Femur (tissue), 1 donor: ENCODE measurements around the gene TBATA.
A peak's percentile ranks its signal among the peaks of the same experiment; 100 is the strongest.

ENCODE experiments used
- DNase-seq: peaks from one replicate; pipeline ENCODE4 v3.0.0-alpha.2; 2017

Gene TBATA

GRCh38 chr10:70807556-70807955, 22.4 kb upstream of the TBATA start:
- no peak for DNase-seq

- DNase-seq = no peak
These were observed 21.7 kb upstream of the TBATA start for GRCh38 chr10:70806841-70807240.

- no peak for DNase-seq
These were observed 20.5 kb upstream of the TBATA start for GRCh38 chr10:70805619-70806215.

- no peak for DNase-seq
These were observed 19.2 kb upstream of the TBATA start for GRCh38 chr10:70804421-70804808.

GRCh38 chr10:70803775-70804420, 18.7 kb upstream of the TBATA start:
- DNase-seq = no peak

GRCh38 chr10:70801854-70802253, 16.7 kb upstream of the TBATA start:
- DNase-seq = no peak

- DNase-seq = no peak
These were observed 13.9 kb upstream of the TBATA start for GRCh38 chr10:70799124-70799523.

GRCh38 chr10:70797840-70798239, 12.7 kb upstream of the TBATA start:
- no peak for DNase-seq

- DNase-seq = no peak
These were observed 10.4 kb upstream of the TBATA start for GRCh38 chr10:70795613-70796012.

GRCh38 chr10:70791386-70792039, 6.3 kb upstream of the TBATA start:
- DNase-seq = no peak

GRCh38 chr10:70786799-70787415, 1.7 kb upstream of the TBATA start:
- DNase-seq = no peak

GRCh38 chr10:70784471-70784870, 706 bp downstream of the TBATA start:
- DNase-seq = no peak

GRCh38 chr10:70784016-70784415, 1.2 kb downstream of the TBATA start:
- DNase-seq = no peak

- no peak for DNase-seq
These were observed 2.2 kb downstream of the TBATA start for GRCh38 chr10:70782746-70783680.

- no peak for DNase-seq
These were observed 3.0 kb downstream of the TBATA start for GRCh38 chr10:70782086-70782745.

GRCh38 chr10:70781461-70782051, 3.6 kb downstream of the TBATA start:
- DNase-seq = no peak

- no peak for DNase-seq
These were observed 4.4 kb downstream of the TBATA start for GRCh38 chr10:70780772-70781171.

GRCh38 chr10:70780370-70780760, 4.8 kb downstream of the TBATA start:
- DNase-seq = no peak

GRCh38 chr10:70779511-70780369, 5.4 kb downstream of the TBATA start:
- DNase-seq = no peak

GRCh38 chr10:70779088-70779487, 6.1 kb downstream of the TBATA start:
- DNase-seq = peak; percentile 53
